ENCODE measurements around the gene ADGRB3. TPM values are rescaled to one million over a fixed set of nuclear protein-coding genes. Genes with fewer than 3 reads are reported as not detected.

Gene ADGRB3
- 1 to 10 TPM; 1.1 to 5.7 (median 4.3) TPM for polyA plus RNA-seq (ENCODE audit: insufficient read length in 4 of 4)

DNA sequence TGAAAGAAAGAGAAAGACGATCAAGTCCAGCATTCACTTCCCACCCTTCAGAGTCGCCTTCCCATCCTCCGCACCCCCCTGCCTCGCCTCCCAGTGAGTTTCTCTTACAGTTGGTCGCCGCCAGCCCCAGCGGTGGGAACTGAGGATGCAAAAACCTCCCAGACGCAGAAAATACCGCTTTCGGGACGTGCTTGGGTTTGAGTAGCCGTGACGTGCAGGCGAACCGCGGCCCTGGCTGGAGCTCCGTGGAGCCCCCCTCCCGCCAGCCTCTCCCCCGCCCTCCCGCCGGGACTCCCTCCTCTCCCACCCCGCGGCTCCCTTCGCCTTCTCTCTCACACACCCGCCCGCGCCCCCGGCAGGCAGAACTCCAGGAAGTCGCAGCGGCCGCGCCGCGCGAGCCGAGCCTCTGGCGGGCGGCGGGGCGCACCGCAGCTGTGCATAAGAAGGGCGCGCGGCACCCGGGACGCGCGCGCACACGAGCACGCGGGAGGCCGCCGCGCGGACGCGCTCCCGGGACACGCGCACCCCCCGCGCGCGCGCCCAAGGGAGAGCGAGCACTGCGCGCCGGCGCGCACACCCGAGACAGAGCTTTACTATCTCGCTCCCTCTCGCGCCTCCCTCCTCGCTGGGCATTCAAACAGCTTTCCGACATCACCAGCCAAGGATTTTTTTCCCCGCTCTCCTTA lies at the start of gene ADGRB3:
Gene ADGRB3 (plus strand): TSS at position 557 of the 686 bp plus-strand sequence. CDS start 3,394 bp downstream, outside the sequence.
- peak; percentile 70 to 78 (median 76) for DNase-seq (ENCODE audit: low read depth in 4 of 4, low spot score in 3 of 4)

DNA sequence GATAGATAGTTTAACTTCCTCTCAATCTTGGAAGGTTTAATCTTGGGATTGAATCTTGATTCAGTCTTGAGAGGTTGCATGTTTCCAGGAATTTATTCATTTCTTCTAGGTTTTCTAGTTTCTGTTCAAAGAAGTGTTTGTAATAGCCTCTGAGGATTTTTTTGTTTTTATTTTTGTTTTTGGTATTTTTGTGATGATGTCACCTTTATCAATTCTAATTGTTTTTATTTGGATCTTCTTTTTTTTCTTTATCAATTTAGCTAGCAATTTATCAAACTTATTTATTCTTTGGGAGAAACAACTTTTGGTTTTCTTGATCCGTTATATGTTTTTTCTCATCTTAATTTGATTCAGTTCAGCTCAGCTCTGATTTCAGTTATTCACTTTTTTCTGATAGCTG lies 41.5 kb upstream of the ADGRB3 start:
- no peak for DNase-seq (ENCODE audit: low read depth in 4 of 4, low spot score in 3 of 4)

DNA sequence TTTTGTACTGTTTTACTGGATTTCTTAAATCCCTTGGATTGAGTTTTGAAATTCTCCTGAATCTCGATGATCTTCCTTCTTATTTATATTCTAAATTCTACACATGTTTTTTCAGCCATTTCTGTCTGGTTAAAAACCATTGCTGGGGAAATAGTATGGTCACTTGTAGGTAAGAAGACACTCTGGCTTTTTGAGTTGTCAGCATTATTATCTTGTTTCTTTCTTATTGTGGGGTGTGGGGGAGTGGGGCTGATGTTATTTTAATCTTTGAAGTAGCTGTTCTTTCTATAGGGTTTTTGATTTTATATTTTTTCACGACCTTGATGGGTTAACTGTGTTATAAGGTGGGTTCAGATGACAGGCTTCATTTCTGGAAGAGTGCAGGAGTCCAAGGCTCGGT lies 37.4 kb upstream of the ADGRB3 start:
- no peak for DNase-seq (ENCODE audit: low read depth in 4 of 4, low spot score in 3 of 4)

DNA sequence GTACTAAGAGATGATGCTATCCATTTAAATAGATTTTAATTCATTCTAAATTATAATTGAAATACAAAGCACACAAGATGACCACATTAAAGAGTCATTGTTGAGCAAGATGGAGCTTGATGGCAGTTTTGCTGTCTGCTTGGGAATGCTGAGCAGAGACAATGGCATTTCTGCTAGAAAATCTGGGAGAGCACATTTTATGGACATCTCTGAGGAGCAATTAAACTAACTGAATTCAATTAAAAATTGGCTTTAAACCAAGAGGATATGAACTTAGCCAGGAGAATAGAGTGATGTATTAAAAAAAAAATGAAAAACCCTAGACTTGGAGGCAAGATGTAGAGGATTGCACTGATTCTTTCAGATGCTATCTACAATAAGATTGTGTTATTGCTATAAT lies 19.1 kb upstream of the ADGRB3 start:
- no peak for DNase-seq (ENCODE audit: low read depth in 4 of 4, low spot score in 3 of 4)

DNA sequence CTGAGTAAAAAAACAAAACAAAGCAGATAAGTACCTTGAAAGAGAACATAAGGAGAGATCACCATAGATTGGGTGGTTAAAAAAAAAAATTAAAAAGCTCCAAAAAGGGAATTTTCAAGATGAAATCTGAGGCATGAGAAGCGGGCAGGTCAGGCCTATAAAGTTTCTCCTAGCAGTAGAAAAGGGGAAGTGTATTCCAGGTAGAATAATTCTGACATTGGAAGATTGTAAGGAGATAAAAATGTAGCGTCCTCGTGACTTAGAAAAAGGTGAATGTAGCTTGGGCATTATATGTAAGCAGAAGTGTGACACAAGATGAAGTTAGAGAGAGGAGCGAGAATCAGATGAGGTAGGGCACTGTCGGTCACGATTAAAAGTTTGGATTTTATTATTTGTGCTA lies 9.1 kb upstream of the ADGRB3 start:
- no peak for DNase-seq (ENCODE audit: low read depth in 4 of 4, low spot score in 3 of 4)

DNA sequence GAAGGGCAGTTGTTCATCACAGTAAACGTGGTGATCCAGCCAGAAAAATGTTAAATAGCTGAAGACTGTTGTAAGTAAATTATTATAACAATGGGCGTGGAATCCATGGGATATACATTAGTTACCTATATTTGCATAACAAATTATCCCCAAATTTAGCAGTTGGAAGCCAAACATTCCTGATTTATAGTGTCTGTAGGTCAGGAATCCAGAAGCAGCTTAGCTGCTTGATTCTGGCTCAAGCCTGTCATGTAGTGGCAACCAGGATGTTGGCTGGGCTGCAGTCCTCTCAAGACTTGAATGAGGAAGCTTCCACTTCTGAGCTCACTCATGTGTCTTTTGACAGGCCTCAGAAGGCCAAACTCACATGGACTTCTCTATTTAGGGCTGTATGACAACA lies 6.9 kb upstream of the ADGRB3 start:
- no peak for DNase-seq (ENCODE audit: low read depth in 4 of 4, low spot score in 3 of 4)

DNA sequence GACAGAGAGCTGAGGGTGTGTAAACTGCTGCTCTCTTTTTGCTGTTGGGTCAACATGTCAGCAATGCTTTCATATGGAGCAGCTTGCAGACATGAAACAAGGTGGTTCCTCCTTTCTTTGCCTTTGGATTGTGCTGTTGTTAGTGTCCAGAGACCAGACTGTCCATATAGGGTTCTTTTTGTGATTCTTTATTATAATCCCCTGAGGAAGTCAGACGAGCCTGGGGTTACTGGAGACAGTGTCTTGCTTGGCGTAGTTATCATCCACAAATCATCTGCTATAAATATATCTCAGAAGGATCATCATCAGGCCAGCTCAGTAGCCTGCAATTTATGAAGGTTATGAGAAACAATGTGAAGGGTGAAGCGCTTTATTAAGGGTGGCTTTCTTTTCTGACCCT lies 2.3 kb upstream of the ADGRB3 start:
- no peak for DNase-seq (ENCODE audit: low read depth in 4 of 4, low spot score in 3 of 4)

DNA sequence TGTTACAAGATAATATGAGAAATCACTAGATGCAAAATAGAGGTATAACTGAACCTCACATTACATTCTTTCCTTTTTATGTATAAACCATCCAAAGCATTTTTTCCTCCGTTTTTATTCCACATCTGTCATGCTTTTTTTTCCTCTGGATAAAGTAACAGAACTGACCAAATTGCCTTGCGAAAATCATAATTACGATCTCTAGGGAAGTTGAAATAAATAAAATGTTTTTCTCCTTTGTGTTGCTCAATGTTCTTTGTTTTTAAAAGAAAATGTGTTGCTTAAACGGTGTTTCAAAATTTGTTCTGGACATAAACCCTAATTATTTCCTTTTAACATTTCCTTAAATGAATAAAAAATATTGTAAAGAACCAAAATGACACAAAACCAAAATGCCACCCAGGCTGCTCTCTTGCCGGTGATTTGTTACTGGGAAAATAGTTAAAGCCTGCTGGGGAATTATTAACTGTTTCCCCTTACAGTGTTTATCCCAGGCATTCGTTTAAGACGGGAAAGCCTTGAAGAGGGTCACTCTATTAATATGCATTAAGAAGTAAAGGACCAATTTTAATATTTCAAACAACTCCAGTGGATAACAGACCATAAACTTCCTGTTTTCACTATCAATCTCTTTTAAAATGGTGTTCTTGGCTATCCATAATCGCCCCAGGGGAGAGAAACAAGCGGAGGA lies 1.7 kb upstream of the ADGRB3 start:
- no peak for DNase-seq (ENCODE audit: low read depth in 4 of 4, low spot score in 3 of 4)

DNA sequence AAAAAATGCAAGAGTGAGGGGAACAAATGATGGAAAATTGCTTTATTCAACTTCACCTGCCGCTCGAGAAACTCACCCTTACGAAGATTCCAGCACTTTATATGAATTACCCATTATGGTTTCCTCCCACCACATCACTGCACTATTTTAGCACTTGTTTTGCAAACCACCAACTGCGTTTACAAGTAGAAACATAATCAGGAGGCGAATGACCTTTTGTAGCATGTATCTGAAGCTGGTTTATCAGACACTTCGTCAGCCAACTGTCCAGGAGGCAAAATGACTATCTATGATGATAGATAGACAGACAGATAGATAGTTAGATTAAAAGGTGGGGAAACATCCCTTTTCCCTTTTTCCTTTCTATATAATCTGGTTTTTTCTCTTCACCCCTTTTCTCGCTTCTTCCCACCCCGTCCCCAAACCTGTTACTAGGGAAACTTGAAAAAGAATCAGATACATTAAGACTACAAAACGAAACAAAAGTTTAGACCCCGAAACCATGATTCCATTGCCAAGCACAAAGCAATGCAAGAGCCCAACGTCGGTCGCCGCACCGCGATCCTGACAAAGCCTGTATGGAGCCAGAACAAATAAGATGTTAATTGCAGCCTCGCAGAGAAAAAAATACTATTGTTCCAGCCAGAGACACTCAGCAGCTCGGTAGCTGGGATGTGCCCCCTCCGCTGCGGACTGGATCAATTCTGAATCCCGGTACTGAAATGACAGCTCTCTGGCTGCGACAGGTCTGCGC lies 933 bp upstream of the ADGRB3 start:
- no peak for DNase-seq (ENCODE audit: low read depth in 4 of 4, low spot score in 3 of 4)

DNA sequence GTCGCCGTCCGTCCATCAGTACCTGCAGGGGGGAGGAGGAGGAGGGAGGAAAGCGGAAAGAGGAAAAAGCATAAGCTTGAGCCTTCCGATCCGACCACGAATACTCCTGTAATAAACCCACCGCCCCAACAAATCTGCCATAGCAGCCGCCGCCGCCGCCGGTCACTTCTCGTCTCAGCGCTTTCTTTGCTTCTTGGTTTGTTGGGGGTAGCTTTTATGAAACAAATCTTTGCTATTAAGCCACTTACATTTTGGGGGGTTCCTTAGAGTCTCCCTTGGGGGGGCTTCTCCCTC lies 277 bp downstream of the ADGRB3 start:
- DNase-seq (ENCODE audit: low read depth in 4 of 4, low spot score in 3 of 4), result no peak

DNA sequence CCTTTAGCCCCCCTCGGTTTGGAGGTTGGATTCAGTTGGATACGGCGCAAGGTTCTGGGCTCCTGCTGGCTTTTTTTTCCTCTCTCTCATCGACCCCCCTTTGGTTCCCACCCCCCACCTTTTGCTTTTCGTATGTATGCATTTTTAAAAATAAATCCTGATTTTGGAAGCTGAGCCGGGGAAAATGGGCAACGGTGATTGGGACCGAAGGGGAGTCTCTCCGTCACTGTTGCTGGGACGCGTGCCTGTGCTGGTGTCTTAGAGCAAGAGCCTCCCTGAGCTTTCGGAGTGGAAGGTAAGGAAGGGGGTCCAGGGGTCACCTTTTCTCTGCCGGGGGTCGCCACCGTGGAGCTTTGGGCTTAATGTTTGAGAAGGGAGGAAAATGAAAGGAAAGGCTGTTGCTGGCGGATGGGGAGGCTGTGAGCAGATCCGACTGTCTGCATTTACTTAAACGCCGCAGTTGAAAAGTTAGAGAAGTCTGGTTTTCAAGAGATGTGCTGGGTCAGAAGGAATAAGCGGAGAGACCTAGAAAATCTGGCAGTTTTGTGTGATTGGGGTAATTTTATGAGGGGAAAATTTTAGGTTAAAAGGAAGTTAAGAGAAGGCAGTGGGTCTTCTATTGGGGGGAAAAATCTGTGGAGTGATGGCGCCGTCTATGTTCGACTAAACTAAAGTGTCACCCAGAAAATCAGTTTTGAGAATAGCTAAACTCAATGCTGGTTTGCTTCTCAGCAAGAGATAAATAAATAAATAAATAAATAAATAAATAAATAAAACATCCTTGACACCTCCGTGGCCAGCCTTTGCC lies 828 bp downstream of the ADGRB3 start:
- DNase-seq (ENCODE audit: low read depth in 4 of 4, low spot score in 3 of 4), result no peak

DNA sequence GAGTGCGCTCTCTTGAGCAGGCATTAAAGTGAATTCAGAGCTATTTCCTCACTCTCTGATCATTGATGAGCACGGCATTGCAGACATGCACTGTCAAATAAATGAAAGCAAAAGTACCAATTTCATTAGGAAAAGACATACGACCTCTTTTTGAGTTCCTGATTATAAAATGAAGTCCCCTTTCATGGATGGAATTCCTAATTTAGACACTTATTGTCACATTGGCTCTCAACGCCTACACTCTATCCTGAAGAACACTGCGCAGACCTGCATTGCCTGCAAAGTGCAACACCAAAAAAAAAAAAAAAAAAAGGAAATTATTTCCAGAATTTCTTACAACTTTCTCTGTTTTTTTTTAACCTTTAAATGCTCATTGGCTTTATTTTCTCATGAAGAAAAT lies 1.6 kb downstream of the ADGRB3 start:
- DNase-seq (ENCODE audit: low read depth in 4 of 4, low spot score in 3 of 4), result no peak

DNA sequence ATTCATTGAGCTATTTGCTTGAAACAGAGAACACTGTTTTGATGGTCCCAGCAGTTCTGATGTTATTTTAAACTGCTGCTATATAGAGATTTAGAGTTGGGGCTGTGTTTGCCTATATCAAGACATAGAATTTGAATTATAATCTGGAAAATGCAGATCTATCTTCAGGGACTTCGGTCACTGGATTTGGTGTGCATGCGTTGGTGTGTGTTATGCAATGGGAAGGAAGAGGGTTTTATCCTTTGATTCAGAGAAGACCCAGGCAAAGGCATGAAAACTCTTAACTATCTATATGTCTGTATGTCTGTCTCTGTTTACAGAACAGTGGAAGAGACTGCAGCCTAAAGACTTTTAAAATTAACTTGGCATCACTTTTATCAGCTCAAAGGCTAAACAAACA lies 2.0 kb downstream of the ADGRB3 start:
- DNase-seq (ENCODE audit: low read depth in 4 of 4, low spot score in 3 of 4), result no peak

DNA sequence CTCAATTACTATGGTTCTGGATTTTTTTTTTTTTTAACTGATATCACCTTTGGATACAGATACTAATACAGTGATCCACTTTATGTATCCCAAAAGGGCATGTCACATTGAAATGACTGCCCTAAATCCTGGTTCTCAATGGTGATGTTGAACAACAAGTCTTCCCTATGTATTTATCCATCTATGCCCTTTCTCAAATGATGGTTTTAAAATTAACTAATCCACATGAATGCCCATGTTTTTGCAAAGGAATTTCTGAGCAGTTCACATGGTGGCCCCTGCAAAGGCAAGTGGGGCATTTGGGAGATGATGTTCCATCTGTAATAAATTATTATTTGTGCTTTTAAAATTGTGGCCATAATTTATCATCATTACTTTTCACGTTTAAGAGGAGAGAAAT lies 2.7 kb downstream of the ADGRB3 start:
- DNase-seq (ENCODE audit: low read depth in 4 of 4, low spot score in 3 of 4), result no peak

DNA sequence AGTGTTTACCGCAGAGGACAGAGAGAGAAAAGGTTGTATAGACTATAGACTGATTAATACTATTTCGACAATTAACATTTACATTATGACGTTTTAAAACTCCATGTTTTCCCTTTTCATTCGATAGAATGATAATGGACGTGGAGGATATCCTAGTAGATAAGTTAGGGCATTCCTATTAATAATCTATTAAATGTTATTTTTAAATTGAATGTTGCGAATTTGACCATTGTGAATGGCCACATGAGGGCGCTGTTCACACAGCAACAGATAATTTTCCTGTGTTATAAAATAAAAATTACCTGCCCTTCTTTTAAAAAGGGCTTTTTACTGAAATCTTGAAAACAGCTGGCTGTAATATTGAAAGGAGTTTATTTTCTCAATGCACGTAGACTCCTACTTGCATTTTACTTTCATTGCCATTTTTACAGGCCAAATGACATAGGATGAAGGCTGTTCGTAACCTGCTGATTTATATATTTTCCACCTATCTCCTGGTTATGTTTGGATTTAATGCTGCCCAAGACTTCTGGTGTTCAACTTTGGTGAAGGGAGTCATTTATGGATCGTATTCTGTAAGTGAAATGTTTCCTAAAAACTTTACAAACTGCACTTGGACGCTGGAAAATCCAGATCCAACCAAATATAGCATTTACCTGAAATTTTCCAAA lies 3.3 kb downstream of the ADGRB3 start:
- no peak for DNase-seq (ENCODE audit: low read depth in 4 of 4, low spot score in 3 of 4)

DNA sequence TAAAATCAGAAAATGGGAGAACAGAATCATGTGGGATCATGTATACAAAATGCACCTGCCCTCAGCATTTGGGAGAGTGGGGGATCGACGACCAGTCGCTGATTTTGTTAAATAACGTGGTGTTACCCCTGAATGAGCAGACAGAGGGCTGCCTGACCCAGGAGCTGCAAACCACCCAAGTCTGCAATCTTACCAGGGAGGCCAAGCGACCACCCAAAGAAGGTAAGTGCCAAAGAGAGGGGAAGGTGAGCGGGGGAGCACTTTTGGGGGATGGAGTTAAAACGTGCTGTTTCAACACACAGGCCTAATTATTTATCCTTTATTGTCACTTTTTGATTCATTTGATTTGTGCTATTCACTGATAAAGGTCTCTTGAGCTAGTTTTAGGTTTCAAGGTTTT lies 4.1 kb downstream of the ADGRB3 start:
- no peak for DNase-seq (ENCODE audit: low read depth in 4 of 4, low spot score in 3 of 4)

DNA sequence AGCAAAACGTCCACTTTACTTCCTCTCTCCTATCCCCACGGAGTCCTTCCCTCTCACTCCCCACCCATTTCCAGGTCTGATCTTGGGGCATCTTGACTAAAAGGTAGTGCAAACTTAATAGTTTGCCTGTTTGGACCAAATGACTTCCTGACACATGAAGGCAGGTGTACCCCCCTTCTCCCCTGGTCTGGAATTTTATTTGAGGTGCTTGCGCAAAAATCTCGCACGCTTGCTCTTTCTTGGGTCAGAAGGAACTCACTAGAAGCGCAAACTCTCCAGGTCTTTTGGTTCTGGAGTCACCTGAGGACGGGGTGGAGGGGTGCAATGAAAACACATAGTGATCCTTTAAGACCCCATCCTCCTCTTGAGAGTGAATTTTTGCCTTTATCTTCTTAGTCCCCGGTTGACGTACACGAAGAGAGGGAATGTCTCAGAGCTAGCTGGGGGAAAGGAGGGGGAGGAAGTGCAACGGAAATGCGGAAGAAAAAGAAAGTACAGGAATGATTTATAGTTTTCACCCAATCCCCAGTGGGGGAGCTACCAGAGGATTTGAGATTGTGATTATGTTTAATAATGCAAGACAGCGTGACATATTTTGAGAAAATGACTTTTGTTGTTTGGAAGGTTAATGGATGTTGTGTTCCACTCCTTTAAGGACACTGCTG lies 4.9 kb downstream of the ADGRB3 start:
- DNase-seq (ENCODE audit: low read depth in 4 of 4, low spot score in 3 of 4), result no peak

DNA sequence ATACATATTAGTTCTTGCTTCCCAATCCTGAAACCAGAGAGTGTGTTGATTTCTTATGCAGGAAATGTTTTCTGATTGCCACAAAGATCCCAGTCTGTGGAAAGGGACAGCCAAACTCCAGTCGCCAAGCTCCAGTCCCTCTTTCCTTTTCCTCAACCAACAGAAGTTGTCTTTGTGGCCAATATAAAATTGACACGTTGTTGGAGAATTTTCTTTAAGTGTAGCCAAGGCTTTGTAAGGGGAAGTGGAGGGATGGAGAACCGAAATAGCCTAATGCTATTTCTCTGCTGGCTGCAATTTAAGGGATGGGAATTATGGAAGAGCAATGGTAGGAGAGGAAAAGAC lies 5.4 kb downstream of the ADGRB3 start:
- DNase-seq (ENCODE audit: low read depth in 4 of 4, low spot score in 3 of 4), result no peak

DNA sequence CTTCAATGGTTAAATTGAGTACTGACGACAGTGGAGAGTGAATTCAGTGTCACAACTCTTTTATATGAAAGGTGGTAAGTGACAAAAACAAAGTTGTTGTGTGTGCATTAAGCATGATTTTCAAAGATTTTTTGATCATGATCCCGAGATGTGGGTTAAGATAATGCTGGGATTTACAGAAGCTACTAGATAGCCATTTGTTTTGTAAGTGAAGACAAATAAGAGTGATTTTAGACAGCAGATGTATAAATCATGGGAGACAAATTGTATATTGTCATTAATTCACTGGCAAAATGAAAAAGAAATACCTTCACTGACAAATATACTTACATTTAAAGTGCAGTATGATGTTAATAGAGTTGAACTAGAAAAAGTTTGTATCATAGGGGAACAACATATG lies 6.1 kb downstream of the ADGRB3 start:
- DNase-seq (ENCODE audit: low read depth in 4 of 4, low spot score in 3 of 4), result no peak

DNA sequence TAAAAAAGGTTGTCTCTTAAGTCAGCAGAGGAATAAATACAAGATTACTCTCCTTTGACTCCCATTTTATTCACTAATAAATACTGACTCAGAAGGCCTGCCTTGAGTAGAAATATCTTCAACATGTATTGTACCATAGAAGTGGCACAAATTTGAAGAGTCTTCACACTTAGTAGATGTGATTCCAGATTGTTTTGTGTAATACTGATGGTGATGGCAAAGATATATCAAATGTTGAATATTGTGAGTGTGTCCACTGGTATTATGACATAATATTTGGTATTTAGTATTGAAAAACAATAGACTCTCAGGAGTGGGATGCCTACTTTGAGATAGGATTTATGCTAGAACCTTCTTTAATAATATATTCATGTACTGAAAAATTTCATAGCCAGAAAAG lies 7.0 kb downstream of the ADGRB3 start:
- no peak for DNase-seq (ENCODE audit: low read depth in 4 of 4, low spot score in 3 of 4)
